Parathyroid adenoma (tissue), 2 donors: ENCODE data around the gene CAMK1D.

Experiments
- H2AFZ ChIP-seq: fragments of 300-600 bp; sonication (generic); one replicate; pipeline ENCODE4 v1.7.0; 2017; ENCODE audit warnings: antibody characterized with exemption, mild to moderate bottlenecking
- H3K27ac ChIP-seq: fragments of 300-600 bp; sonication (generic); one replicate; pipeline ENCODE4 v1.7.0; 2017
- H3K27me3 ChIP-seq: fragments of 300-600 bp; sonication (generic); one replicate; pipeline ENCODE4 v1.7.0; 2017; ENCODE audit warnings: low read length; ENCODE audit not compliant: control insufficient read depth, insufficient read depth
- H3K36me3 ChIP-seq: fragments of 300-600 bp; sonication (generic); one replicate; pipeline ENCODE4 v1.7.0; 2017; ENCODE audit warnings: low read length; ENCODE audit not compliant: control insufficient read depth, insufficient read depth
- H3K4me1 ChIP-seq: fragments of 300-600 bp; sonication (generic); one replicate; pipeline ENCODE4 v1.7.0; 2017; ENCODE audit warnings: control low read depth
- H3K4me2 ChIP-seq: fragments of 300-600 bp; sonication (generic); one replicate; pipeline ENCODE4 v1.7.0; 2017; ENCODE audit warnings: low read length
- H3K4me3 ChIP-seq: fragments of 300-600 bp; sonication (generic); one replicate; pipeline ENCODE4 v1.7.0; 2017; ENCODE audit warnings: low read depth, low read length
- H3K79me2 ChIP-seq: fragments of 300-600 bp; sonication (generic); one replicate; pipeline ENCODE4 v1.7.0; 2017; ENCODE audit warnings: control low read depth
- H3K9ac ChIP-seq: fragments of 300-600 bp; sonication (generic); one replicate; pipeline ENCODE4 v1.7.0; 2017; ENCODE audit warnings: mild to moderate bottlenecking
- H3K9me3 ChIP-seq: fragments of 300-600 bp; sonication (generic); one replicate; pipeline ENCODE4 v1.7.0; 2017; ENCODE audit warnings: low read length; ENCODE audit not compliant: control insufficient read depth
- CTCF ChIP-seq: fragments of 300-600 bp; sonication (generic); IDR thresholded peaks from one replicate; pipeline ENCODE4 v1.7.0; 2017; ENCODE audit warnings: antibody characterized with exemption, mild to moderate bottlenecking
- donor health status: primary hyperparathyroidism.

CAMK1D gene

DNA sequence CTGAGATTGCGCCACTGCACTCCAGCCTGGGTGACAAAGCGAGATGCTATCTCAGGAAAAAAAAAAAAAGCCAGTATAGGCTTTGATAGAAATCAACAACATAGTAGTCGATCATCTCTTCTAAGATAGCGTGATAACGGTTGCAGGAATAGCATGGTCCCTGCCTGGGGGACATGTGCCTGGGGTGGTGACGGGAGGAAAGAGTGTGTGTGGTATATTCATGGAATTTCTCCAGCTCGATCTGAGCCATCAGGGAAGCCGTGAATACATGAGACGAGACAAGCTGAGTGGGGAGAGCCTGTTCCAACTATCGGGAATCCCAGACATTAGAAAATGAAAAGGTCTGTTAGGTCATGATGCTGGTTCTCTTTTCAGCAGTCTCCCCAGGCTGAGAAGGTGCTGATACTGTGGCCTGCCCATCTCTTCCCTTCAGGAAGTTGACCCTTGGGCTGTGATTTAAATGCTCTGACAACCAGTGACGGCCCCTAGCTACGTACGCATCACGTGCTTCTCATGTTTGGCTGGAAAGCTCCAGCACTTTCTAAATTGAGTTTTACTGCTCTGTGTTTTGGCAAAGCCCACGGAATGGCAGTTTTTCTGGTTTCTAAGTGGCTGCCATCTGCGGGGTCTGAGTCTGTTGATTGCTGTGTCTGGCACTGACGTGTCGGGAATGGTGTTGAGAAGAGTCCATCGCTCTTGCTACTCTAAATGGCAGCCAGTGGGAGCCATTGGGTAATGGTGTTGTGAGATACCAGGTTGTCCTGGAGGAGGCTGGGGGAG is 422.8 kb downstream of the CAMK1D start:
- H2AFZ ChIP-seq, result no peak overlapping the region
- no peaks in the 10 kb centered on the region for H3K79me2 ChIP-seq
- no peaks in the 10 kb centered on the region for H3K36me3 ChIP-seq
- H3K27me3 ChIP-seq, result no peaks in the 10 kb centered on the region
- H3K9me3 ChIP-seq, result no peaks in the 10 kb centered on the region
- no peaks in the 10 kb centered on the region for H3K4me1 ChIP-seq
- no peak overlapping the region for H3K9ac ChIP-seq
- no peak overlapping the region for H3K4me3 ChIP-seq
- no peak overlapping the region for H3K4me2 ChIP-seq
- no peak overlapping the region for H3K27ac ChIP-seq
- no peak for TF ChIP-seq CTCF

DNA sequence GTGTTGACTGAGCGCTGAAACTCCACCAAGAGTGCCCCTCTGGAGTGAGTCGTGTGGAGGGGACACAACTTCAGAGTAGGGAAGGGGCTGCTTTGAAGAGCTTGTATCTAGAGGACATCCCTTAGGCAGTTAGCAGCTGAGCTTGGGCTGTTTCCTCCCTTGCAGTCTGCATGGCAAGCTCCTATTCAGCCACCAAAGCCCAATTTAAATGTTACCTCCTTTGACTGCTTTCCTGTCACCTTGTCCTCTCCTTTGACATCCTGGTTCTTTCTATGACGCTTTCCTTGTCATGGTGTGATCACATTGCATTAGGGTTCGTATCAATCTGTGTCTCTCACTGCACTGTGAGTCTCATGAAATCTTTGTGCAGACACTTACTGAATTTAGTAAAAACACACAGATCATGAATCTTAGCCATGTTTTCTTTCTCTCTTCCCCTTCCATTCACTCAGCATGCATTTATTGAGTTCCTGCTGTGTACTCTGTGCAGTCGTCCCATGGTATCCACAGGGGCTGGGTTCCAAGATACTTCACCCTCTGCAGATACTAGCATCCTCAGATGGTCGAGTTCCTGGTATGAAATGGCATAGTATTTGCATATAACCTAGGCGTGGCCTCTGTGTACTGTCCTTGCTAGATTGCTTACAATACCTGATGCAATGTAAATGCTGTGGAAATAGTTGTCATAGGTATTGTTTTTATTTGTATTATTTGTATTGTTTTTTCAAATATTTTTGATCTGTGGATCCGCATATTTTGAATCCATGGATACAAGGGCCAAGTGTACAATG is 423.6 kb downstream of the CAMK1D start:
- Histone ChIP-seq H3K9ac (no peak overlapping the region), H3K9me3 (no peaks in the 10 kb centered on the region), H3K36me3 (no peaks in the 10 kb centered on the region), H3K79me2 (no peaks in the 10 kb centered on the region), H3K4me1 (no peaks in the 10 kb centered on the region), H3K27ac (no peak overlapping the region), H2AFZ (no peak overlapping the region), H3K4me3 (no peak overlapping the region), H3K27me3 (no peaks in the 10 kb centered on the region), H3K4me2 (no peak overlapping the region)
- TF ChIP-seq CTCF, result no peak

DNA sequence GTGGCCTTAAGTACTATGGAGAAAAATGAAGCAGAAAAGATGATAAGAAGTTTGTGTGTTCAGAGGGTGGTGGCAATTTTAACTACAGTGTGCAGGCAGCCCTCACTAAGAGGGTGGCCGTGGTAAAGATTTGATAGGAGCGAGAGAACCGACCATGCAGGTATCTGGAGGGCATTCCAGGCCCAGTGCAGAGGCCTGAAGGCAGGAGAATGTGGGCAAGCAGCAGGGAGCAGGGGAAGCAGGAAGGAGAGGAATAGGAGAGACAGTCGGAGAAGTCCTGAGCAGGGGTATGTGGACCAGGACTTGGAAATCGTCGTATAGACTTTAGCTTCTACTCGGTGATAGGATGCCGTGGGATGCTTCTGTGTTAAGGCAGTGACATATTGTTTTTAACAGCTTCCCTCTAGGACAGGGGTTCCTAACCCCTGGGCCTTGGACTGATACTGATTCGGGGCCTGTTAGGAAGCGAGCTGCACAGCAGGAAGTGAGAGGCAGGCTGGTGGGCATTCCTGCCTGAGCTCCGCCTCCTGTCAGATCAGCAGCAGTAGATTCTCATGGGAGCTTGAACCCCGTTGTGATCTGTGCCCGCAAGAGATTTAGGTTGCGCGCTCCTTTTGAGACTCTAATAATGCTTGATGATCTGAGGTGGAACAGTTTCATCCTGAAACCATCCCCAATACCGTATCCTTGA is 425.0 kb downstream of the CAMK1D start:
- H3K27me3 ChIP-seq, result no peaks in the 10 kb centered on the region
- H3K4me1 ChIP-seq, result no peaks in the 10 kb centered on the region
- no peak for TF ChIP-seq CTCF
- no peaks in the 10 kb centered on the region for H3K79me2 ChIP-seq
- no peaks in the 10 kb centered on the region for H3K36me3 ChIP-seq
- H3K9ac ChIP-seq, result no peak overlapping the region
- no peak overlapping the region for H3K4me2 ChIP-seq
- no peaks in the 10 kb centered on the region for H3K9me3 ChIP-seq
- no peak overlapping the region for H3K27ac ChIP-seq
- no peak overlapping the region for H2AFZ ChIP-seq
- no peak overlapping the region for H3K4me3 ChIP-seq

DNA sequence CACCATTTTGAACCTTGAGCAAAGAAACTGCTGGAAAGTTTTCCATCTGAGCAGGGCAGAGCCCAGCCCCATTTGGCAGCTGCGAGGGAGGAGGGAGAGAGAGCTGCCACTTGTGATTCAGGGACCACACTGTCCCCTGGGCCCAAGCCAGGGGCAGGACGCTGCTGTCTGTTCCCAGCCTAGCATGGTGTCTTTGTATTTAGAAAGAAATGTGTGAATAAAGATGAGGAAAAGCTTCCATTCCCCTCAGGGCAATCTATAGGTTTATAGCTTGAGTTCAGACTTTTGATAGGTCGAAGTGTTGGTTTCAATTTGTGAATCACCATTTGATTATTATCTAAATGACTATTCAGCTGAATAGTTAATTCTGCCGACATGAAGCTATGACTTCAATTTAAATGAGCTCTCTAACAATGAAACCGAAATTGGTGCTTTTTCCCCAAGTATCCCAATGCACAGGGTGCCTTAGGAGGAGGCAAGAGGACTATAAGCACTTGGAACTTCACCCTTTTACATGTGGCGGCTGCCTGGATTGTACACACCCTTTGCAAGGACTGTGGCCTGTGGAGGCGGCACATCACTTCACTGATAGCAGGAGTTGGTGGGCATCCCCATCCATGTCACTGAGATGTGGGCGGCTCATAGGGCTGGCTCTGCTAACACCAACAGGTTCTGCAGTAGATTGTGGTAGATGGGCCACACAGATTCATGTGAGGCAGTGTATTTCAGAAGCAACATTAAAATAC is 428.7 kb downstream of the CAMK1D start:
- H3K36me3 ChIP-seq, result no peaks in the 10 kb centered on the region
- H2AFZ ChIP-seq, result no peak overlapping the region
- TF ChIP-seq CTCF, result no peak
- H3K4me3 ChIP-seq, result no peak overlapping the region
- no peaks in the 10 kb centered on the region for H3K9me3 ChIP-seq
- H3K79me2 ChIP-seq, result no peaks in the 10 kb centered on the region
- no peak overlapping the region for H3K4me2 ChIP-seq
- H3K27me3 ChIP-seq, result no peaks in the 10 kb centered on the region
- no peak overlapping the region for H3K9ac ChIP-seq
- H3K27ac ChIP-seq, result no peak overlapping the region
- H3K4me1 ChIP-seq, result no peaks in the 10 kb centered on the region
